ACC112 (cell line): ENCODE measurements around the gene RCSD1.

ENCODE experiments used
- H2AFZ ChIP-seq: fragments of 200-600 bp; sonication (generic); one replicate; pipeline ENCODE4 v1.6.0; 2017; ENCODE audit warnings: antibody characterized with exemption, low read length; ENCODE audit not compliant: unreplicated experiment
- H3K27ac ChIP-seq: fragments of 200-600 bp; sonication (generic); 2 replicates; pipeline ENCODE4 v1.5.1; 2014; ENCODE audit warnings: low read depth, mild to moderate bottlenecking, antibody characterized with exemption, low read length, moderate library complexity
- H3K27me3 ChIP-seq: fragments of 200-600 bp; sonication (generic); 2 replicates; pipeline ENCODE4 v1.6.1; 2014; ENCODE audit warnings: mild to moderate bottlenecking, antibody characterized with exemption, low read length, moderate library complexity, mixed read lengths; ENCODE audit not compliant: insufficient read depth
- H3K36me3 ChIP-seq: fragments of 200-600 bp; sonication (generic); 2 replicates; pipeline ENCODE4 v1.6.1; 2016; ENCODE audit warnings: mild to moderate bottlenecking, antibody characterized with exemption, low read length, moderate library complexity, mixed read lengths; ENCODE audit not compliant: insufficient read depth
- H3K4me1 ChIP-seq: fragments of 200-600 bp; sonication (generic); one replicate; pipeline ENCODE4 v1.6.1; 2016; ENCODE audit warnings: low read length, mixed read lengths; ENCODE audit not compliant: insufficient read depth, unreplicated experiment, control insufficient read depth
- H3K4me3 ChIP-seq: fragments of 200-600 bp; sonication (generic); 2 replicates; pipeline ENCODE4 v1.5.1; 2014; ENCODE audit warnings: mild to moderate bottlenecking, low read depth, low read length
- H3K79me2 ChIP-seq: fragments of 200-600 bp; sonication (generic); one replicate; pipeline ENCODE4 v1.6.0; 2016; ENCODE audit warnings: low read length; ENCODE audit not compliant: control insufficient read depth, unreplicated experiment, insufficient read depth

The RCSD1 gene

DNA sequence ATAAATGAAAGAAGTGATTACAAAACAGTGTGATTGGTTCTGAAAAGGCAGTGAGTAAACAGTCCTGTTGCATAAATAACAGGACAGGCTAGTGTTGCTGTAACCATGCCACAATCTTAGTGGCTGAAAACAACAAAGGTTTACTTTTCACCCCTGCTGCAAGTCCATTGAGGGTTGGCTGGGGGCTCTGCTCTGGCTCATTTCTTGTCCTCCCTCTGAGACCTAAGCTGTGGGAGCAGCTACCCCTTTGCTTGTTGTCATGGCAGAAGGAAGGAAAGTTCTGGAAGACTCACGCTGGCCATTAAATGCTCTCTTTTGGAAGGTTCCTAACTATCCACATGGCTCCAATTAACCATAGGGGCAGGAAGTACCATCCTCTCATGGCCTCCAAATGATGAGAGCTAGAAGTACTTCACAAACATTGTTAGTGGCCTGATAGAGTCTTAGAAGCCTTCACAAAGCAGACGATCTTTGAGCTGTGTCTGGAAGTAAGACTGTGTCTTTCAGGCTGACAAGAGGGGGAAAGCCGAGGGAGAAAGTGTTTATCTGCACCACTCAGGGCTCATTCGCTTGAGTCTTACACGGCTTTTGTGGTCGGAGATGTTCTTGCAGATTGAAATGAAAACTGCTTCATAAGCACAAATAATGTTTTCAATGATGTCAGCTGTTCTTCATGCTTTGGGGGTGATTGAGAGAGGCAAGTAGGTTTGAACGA, 11.9 kb downstream of the RCSD1 start:
- H3K36me3 ChIP-seq: no peaks in the 10 kb centered on the region
- no peaks in the 10 kb centered on the region for H3K27me3 ChIP-seq
- no peak overlapping the region for H2AFZ ChIP-seq
- no peaks in the 10 kb centered on the region for H3K79me2 ChIP-seq
- no peak overlapping the region for H3K27ac ChIP-seq
- no peak overlapping the region for H3K4me3 ChIP-seq
- no peaks in the 10 kb centered on the region for H3K4me1 ChIP-seq

- Histone ChIP-seq H3K27ac (no peak overlapping the region), H3K36me3 (no peaks in the 10 kb centered on the region), H3K79me2 (no peaks in the 10 kb centered on the region)
Measured at GRCh38 chr1:167642501-167642826, 12.4 kb downstream of the RCSD1 start.

GRCh38 chr1:167643441-167643840, 13.4 kb downstream of the RCSD1 start:
- no peaks in the 10 kb centered on the region for H3K79me2 ChIP-seq
- no peak overlapping the region for H3K27ac ChIP-seq
- no peaks in the 10 kb centered on the region for H3K4me1 ChIP-seq
- H2AFZ ChIP-seq: no peak overlapping the region
- H3K36me3 ChIP-seq: no peaks in the 10 kb centered on the region
- H3K27me3 ChIP-seq: no peaks in the 10 kb centered on the region
- H3K4me3 ChIP-seq: no peak overlapping the region

More at GRCh38 chr1:167642501-167642826, 12.4 kb downstream of the RCSD1 start:
- no peak overlapping the region for H2AFZ ChIP-seq
- H3K27me3 ChIP-seq: no peaks in the 10 kb centered on the region
- H3K4me1 ChIP-seq: no peaks in the 10 kb centered on the region
- no peak overlapping the region for H3K4me3 ChIP-seq

DNA sequence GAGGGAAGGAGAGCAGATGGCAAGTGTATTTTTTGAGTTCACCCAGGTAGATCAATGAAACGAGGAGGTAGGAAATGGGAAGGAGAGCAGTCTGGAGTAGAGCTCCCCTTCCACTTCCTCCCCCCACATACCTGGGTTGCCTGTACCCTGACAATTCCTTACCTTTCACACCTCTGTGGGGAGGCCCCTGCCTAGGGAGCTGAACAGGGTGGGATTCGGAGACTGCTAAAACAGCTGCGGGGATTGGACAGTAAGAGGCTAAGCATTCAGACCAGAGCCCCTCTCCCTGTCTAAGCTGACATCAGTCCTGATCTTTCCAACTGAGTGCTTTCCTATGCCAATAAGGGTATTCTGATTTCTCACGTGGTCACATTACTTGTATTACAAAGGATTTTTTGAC, 14.5 kb downstream of the RCSD1 start:
- H3K36me3 ChIP-seq: no peaks in the 10 kb centered on the region
- no peak overlapping the region for H2AFZ ChIP-seq
- H3K27ac ChIP-seq: no peak overlapping the region
- H3K4me1 ChIP-seq: no peaks in the 10 kb centered on the region
- no peaks in the 10 kb centered on the region for H3K27me3 ChIP-seq
- H3K79me2 ChIP-seq: no peaks in the 10 kb centered on the region
- H3K4me3 ChIP-seq: no peak overlapping the region

- Histone ChIP-seq H3K79me2 (no peaks in the 10 kb centered on the region), H3K27me3 (no peaks in the 10 kb centered on the region), H3K4me3 (no peak overlapping the region), H2AFZ (no peak overlapping the region), H3K36me3 (no peaks in the 10 kb centered on the region), H3K4me1 (no peaks in the 10 kb centered on the region), H3K27ac (no peak overlapping the region)
Measured at GRCh38 chr1:167645140-167645541, 15.1 kb downstream of the RCSD1 start.

GRCh38 chr1:167645625-167646414, 15.8 kb downstream of the RCSD1 start:
- Histone ChIP-seq H3K79me2 (no peaks in the 10 kb centered on the region), H3K27me3 (no peaks in the 10 kb centered on the region), H2AFZ (no peak overlapping the region), H3K36me3 (no peaks in the 10 kb centered on the region), H3K4me3 (no peak overlapping the region), H3K4me1 (no peaks in the 10 kb centered on the region), H3K27ac (no peak overlapping the region)

GRCh38 chr1:167648252-167648849, 18.3 kb downstream of the RCSD1 start:
- Histone ChIP-seq H3K79me2 (no peaks in the 10 kb centered on the region), H3K4me1 (no peaks in the 10 kb centered on the region), H3K4me3 (no peak overlapping the region), H3K36me3 (no peaks in the 10 kb centered on the region), H3K27ac (no peak overlapping the region), H3K27me3 (no peaks in the 10 kb centered on the region), H2AFZ (no peak overlapping the region)

- no peaks in the 10 kb centered on the region for H3K27me3 ChIP-seq
- H2AFZ ChIP-seq: no peak overlapping the region
- H3K4me3 ChIP-seq: no peak overlapping the region
- H3K4me1 ChIP-seq: no peaks in the 10 kb centered on the region
- no peak overlapping the region for H3K27ac ChIP-seq
- no peaks in the 10 kb centered on the region for H3K36me3 ChIP-seq
- no peaks in the 10 kb centered on the region for H3K79me2 ChIP-seq
Measured at GRCh38 chr1:167648978-167649744, 19.1 kb downstream of the RCSD1 start.

- H3K27ac ChIP-seq: no peak overlapping the region
- no peaks in the 10 kb centered on the region for H3K27me3 ChIP-seq
- no peak overlapping the region for H3K4me3 ChIP-seq
- H3K4me1 ChIP-seq: no peaks in the 10 kb centered on the region
- no peaks in the 10 kb centered on the region for H3K36me3 ChIP-seq
- no peaks in the 10 kb centered on the region for H3K79me2 ChIP-seq
- H2AFZ ChIP-seq: no peak overlapping the region
Measured at GRCh38 chr1:167650269-167651160, 20.5 kb downstream of the RCSD1 start.
